H1 (cell line): ENCODE data around the gene ING1.

ENCODE experiments used
- ATF2 ChIP-seq: IDR thresholded peaks from 2 replicates; pipeline ENCODE4 v1.6.1; 2012; ENCODE audit warnings: low read length, inconsistent platforms
- EGR1 ChIP-seq: IDR thresholded peaks from 2 replicates; pipeline ENCODE4 v1.6.1; 2011; ENCODE audit warnings: low read depth, low read length, borderline replicate concordance
- EZH2 ChIP-seq: fragments of 200-600 bp; sonication (generic); IDR thresholded peaks from 2 replicates; pipeline ENCODE4 v1.7.1; 2012; ENCODE audit warnings: low read depth, mild to moderate bottlenecking, moderate library complexity, low read length, inconsistent platforms; ENCODE audit not compliant: severe bottlenecking
- HDAC6 ChIP-seq: IDR thresholded peaks from one replicate; pipeline ENCODE4 v1.7.1; 2012; ENCODE audit warnings: low read depth, mild to moderate bottlenecking, inconsistent platforms, low read length, moderate library complexity
- JUN ChIP-seq: IDR thresholded peaks from 2 replicates; pipeline ENCODE4 v1.6.1; 2011; ENCODE audit warnings: low read depth, mild to moderate bottlenecking, improper control_type of control experiment, low read length
- KDM1A ChIP-seq: fragments of 200-600, 300-600 bp; sonication (generic); IDR thresholded peaks from 2 replicates; pipeline ENCODE4 v1.7.1; 2016; ENCODE audit warnings: mild to moderate bottlenecking, low read length, borderline replicate concordance
- MAFK ChIP-seq: IDR thresholded peaks from 2 replicates; pipeline ENCODE4 v1.6.1; 2012; ENCODE audit warnings: low read depth, mild to moderate bottlenecking, improper control_type of control experiment, low read length
- POLR2A ChIP-seq, 2 experiments: IDR thresholded peaks; 1 replicate in 1 of 2; 2 replicates in 1 of 2; pipeline ENCODE4 v1.6.1; 2011; ENCODE audit warnings: low read depth in 2 of 2, low read length in 2 of 2, mild to moderate bottlenecking in 2 of 2; ENCODE audit errors: control extremely low read depth in 1 of 2
- USF2 ChIP-seq: IDR thresholded peaks from 2 replicates; pipeline ENCODE4 v1.6.1; 2011; ENCODE audit warnings: low read length, improper control_type of control experiment
- YY1 ChIP-seq: IDR thresholded peaks from 2 replicates; pipeline ENCODE4 v1.6.1; 2011; ENCODE audit warnings: low read depth, mild to moderate bottlenecking, low read length
- ZNF274 ChIP-seq: IDR thresholded peaks from 2 replicates; pipeline ENCODE4 v1.7.0; 2012; ENCODE audit warnings: low read length, borderline replicate concordance; ENCODE audit errors: extremely low read depth
- TF ChIP-seq, protein P1 (sequence below), 3 experiments: IDR thresholded peaks; 1 replicate in 2 of 3; 2 replicates in 1 of 3; pipeline versions ENCODE4 v1.5.1 to v1.6.1; 2011; ENCODE audit warnings: low read length in 3 of 3, mild to moderate bottlenecking in 3 of 3, inconsistent platforms in 2 of 3, low read depth in 1 of 3, moderate library complexity in 1 of 3; ENCODE audit not compliant: insufficient read depth in 1 of 3; ENCODE audit errors: control extremely low read depth in 1 of 3
- TF ChIP-seq, protein P2 (sequence below): fragments of 300-600 bp; sonication (generic); IDR thresholded peaks from 2 replicates; pipeline ENCODE4 v1.7.1; 2012; ENCODE audit warnings: low read length, moderate library complexity, mild to moderate bottlenecking, inconsistent platforms; ENCODE audit not compliant: insufficient replicate concordance

GRCh38 chr13:110769097-110769496, 55.6 kb downstream of the ING1 start:
- TF ChIP-seq USF2 (no peak), JUN (no peak), POLR2A (IDR thresholded peaks at IDR 0.05; ENCODE audit: control extremely low read depth in 1 of 2, low read depth in 2 of 2, low read length in 2 of 2) (no peak), YY1 (no peak), ATF2 (no peak), ZNF274 (no peak), MAFK (no peak), HDAC6 (no peak), EZH2 (no peak), KDM1A (no peak), EGR1 (no peak)
- TF ChIP-seq, protein P1, sequence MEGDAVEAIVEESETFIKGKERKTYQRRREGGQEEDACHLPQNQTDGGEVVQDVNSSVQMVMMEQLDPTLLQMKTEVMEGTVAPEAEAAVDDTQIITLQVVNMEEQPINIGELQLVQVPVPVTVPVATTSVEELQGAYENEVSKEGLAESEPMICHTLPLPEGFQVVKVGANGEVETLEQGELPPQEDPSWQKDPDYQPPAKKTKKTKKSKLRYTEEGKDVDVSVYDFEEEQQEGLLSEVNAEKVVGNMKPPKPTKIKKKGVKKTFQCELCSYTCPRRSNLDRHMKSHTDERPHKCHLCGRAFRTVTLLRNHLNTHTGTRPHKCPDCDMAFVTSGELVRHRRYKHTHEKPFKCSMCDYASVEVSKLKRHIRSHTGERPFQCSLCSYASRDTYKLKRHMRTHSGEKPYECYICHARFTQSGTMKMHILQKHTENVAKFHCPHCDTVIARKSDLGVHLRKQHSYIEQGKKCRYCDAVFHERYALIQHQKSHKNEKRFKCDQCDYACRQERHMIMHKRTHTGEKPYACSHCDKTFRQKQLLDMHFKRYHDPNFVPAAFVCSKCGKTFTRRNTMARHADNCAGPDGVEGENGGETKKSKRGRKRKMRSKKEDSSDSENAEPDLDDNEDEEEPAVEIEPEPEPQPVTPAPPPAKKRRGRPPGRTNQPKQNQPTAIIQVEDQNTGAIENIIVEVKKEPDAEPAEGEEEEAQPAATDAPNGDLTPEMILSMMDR (IDR thresholded peaks at IDR 0.05; ENCODE audit: control extremely low read depth in 1 of 3, insufficient read depth in 1 of 3, low read depth in 1 of 3, low read length in 3 of 3), result no peak
- TF ChIP-seq, protein P2, sequence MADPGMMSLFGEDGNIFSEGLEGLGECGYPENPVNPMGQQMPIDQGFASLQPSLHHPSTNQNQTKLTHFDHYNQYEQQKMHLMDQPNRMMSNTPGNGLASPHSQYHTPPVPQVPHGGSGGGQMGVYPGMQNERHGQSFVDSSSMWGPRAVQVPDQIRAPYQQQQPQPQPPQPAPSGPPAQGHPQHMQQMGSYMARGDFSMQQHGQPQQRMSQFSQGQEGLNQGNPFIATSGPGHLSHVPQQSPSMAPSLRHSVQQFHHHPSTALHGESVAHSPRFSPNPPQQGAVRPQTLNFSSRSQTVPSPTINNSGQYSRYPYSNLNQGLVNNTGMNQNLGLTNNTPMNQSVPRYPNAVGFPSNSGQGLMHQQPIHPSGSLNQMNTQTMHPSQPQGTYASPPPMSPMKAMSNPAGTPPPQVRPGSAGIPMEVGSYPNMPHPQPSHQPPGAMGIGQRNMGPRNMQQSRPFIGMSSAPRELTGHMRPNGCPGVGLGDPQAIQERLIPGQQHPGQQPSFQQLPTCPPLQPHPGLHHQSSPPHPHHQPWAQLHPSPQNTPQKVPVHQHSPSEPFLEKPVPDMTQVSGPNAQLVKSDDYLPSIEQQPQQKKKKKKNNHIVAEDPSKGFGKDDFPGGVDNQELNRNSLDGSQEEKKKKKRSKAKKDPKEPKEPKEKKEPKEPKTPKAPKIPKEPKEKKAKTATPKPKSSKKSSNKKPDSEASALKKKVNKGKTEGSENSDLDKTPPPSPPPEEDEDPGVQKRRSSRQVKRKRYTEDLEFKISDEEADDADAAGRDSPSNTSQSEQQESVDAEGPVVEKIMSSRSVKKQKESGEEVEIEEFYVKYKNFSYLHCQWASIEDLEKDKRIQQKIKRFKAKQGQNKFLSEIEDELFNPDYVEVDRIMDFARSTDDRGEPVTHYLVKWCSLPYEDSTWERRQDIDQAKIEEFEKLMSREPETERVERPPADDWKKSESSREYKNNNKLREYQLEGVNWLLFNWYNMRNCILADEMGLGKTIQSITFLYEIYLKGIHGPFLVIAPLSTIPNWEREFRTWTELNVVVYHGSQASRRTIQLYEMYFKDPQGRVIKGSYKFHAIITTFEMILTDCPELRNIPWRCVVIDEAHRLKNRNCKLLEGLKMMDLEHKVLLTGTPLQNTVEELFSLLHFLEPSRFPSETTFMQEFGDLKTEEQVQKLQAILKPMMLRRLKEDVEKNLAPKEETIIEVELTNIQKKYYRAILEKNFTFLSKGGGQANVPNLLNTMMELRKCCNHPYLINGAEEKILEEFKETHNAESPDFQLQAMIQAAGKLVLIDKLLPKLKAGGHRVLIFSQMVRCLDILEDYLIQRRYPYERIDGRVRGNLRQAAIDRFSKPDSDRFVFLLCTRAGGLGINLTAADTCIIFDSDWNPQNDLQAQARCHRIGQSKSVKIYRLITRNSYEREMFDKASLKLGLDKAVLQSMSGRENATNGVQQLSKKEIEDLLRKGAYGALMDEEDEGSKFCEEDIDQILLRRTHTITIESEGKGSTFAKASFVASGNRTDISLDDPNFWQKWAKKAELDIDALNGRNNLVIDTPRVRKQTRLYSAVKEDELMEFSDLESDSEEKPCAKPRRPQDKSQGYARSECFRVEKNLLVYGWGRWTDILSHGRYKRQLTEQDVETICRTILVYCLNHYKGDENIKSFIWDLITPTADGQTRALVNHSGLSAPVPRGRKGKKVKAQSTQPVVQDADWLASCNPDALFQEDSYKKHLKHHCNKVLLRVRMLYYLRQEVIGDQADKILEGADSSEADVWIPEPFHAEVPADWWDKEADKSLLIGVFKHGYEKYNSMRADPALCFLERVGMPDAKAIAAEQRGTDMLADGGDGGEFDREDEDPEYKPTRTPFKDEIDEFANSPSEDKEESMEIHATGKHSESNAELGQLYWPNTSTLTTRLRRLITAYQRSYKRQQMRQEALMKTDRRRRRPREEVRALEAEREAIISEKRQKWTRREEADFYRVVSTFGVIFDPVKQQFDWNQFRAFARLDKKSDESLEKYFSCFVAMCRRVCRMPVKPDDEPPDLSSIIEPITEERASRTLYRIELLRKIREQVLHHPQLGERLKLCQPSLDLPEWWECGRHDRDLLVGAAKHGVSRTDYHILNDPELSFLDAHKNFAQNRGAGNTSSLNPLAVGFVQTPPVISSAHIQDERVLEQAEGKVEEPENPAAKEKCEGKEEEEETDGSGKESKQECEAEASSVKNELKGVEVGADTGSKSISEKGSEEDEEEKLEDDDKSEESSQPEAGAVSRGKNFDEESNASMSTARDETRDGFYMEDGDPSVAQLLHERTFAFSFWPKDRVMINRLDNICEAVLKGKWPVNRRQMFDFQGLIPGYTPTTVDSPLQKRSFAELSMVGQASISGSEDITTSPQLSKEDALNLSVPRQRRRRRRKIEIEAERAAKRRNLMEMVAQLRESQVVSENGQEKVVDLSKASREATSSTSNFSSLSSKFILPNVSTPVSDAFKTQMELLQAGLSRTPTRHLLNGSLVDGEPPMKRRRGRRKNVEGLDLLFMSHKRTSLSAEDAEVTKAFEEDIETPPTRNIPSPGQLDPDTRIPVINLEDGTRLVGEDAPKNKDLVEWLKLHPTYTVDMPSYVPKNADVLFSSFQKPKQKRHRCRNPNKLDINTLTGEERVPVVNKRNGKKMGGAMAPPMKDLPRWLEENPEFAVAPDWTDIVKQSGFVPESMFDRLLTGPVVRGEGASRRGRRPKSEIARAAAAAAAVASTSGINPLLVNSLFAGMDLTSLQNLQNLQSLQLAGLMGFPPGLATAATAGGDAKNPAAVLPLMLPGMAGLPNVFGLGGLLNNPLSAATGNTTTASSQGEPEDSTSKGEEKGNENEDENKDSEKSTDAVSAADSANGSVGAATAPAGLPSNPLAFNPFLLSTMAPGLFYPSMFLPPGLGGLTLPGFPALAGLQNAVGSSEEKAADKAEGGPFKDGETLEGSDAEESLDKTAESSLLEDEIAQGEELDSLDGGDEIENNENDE, result no peak
